ENCODE results near the gene CEP57. TPM values are rescaled to one million over a fixed set of nuclear protein-coding genes. Genes with fewer than 3 reads are reported as not detected.
"Not testable (repeated sequence)": the region's sequence is repeated elsewhere in the genome, so short reads cannot be mapped to it uniquely, and the experiment has no call there.

Gene CEP57
- total RNA-seq, 2 experiments from 2014 or later: 57.7 to 67.4 TPM

DNA sequence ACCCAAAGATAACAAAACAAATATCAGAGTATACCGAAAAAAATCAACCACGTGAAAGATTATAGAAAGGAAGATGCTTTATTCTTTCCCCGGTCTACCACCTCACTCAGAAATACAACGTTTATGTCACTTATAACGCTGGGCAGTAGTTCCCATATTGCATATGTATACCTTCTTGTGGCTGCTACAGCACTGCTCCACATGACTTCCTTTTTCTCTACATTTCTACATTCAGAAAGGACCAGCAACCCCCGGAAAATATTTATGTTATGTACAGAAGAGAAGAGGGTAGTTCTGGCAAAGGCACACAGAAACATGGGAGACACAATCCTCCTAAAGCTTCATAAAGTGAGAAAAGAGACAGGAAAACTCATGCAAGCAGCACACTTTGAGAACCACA lies 76.8 kb downstream of the CEP57 start:
- H3K4me1 ChIP-seq (ENCODE audit: insufficient read depth, low read length, poor library complexity, severe bottlenecking): no peaks in the 10 kb centered on the region
- CTCF ChIA-PET (ENCODE audit: unreplicated experiment): no interaction called here
- BruUV-seq (replicated peaks): no TSS peak
- no peak overlapping the region for H2AFZ ChIP-seq (ENCODE audit: low read length)
- H4K20me1 ChIP-seq (ENCODE audit: insufficient read depth, low read length): no peaks in the 10 kb centered on the region
- no peak overlapping the region for H3K4me3 ChIP-seq (ENCODE audit: low read depth, low read length, poor library complexity, severe bottlenecking)
- no peak for DNase-seq (ENCODE audit: low spot score)
- POLR2A ChIA-PET: no interaction called here
- H3K4me2 ChIP-seq (ENCODE audit: low read length): no peak overlapping the region
- no peaks in the 10 kb centered on the region for H3K36me3 ChIP-seq (ENCODE audit: insufficient read depth, low read length)
- H3K79me2 ChIP-seq (ENCODE audit: insufficient read depth, low read depth, low read length): no peaks in the 10 kb centered on the region
- no peaks in the 10 kb centered on the region for H3K9me2 ChIP-seq (ENCODE audit: insufficient read depth, low read length)
- H3K9me3 ChIP-seq (ENCODE audit: low read length): no peaks in the 10 kb centered on the region
- no peak overlapping the region for H3K27ac ChIP-seq (ENCODE audit: low read depth, low read length, poor library complexity, severe bottlenecking)
- intact Hi-C loops (cut with micrococcal nuclease; ENCODE audit: unreplicated experiment): no loop called here
- no peak for TF ChIP-seq EZH2phosphoT487 (IDR thresholded peaks at IDR 0.05; ENCODE audit: borderline replicate concordance, low read depth, low read length)
- TF ChIP-seq, protein P1, sequence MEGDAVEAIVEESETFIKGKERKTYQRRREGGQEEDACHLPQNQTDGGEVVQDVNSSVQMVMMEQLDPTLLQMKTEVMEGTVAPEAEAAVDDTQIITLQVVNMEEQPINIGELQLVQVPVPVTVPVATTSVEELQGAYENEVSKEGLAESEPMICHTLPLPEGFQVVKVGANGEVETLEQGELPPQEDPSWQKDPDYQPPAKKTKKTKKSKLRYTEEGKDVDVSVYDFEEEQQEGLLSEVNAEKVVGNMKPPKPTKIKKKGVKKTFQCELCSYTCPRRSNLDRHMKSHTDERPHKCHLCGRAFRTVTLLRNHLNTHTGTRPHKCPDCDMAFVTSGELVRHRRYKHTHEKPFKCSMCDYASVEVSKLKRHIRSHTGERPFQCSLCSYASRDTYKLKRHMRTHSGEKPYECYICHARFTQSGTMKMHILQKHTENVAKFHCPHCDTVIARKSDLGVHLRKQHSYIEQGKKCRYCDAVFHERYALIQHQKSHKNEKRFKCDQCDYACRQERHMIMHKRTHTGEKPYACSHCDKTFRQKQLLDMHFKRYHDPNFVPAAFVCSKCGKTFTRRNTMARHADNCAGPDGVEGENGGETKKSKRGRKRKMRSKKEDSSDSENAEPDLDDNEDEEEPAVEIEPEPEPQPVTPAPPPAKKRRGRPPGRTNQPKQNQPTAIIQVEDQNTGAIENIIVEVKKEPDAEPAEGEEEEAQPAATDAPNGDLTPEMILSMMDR (conservative IDR thresholded peaks at IDR 0.05; ENCODE audit: low read length): no peak

- POLR2A ChIA-PET; H3K4me1 ChIP-seq (ENCODE audit: insufficient read depth, low read length, poor library complexity, severe bottlenecking); BruUV-seq (replicated peaks); H3K4me2 ChIP-seq (ENCODE audit: low read length); H3K9me3 ChIP-seq (ENCODE audit: low read length); H3K79me2 ChIP-seq (ENCODE audit: insufficient read depth, low read depth, low read length); H3K36me3 ChIP-seq (ENCODE audit: insufficient read depth, low read length); H3K9me2 ChIP-seq (ENCODE audit: insufficient read depth, low read length); CTCF ChIA-PET (ENCODE audit: unreplicated experiment); H4K20me1 ChIP-seq (ENCODE audit: insufficient read depth, low read length); DNase-seq (ENCODE audit: low spot score); H3K4me3 ChIP-seq (ENCODE audit: low read depth, low read length, poor library complexity, severe bottlenecking); H3K27ac ChIP-seq (ENCODE audit: low read depth, low read length, poor library complexity, severe bottlenecking); intact Hi-C loops (cut with micrococcal nuclease; ENCODE audit: unreplicated experiment); H2AFZ ChIP-seq (ENCODE audit: low read length): not testable (repeated sequence)
Measured at GRCh38 chr11:95870877-95871276, 80.6 kb downstream of the CEP57 start.

GRCh38 chr11:95877291-95877690 lies 87.0 kb downstream of the CEP57 start:
- Histone ChIP-seq H3K36me3 (ENCODE audit: insufficient read depth, low read length) (no peaks in the 10 kb centered on the region), H3K9me2 (ENCODE audit: insufficient read depth, low read length) (no peaks in the 10 kb centered on the region), H4K20me1 (ENCODE audit: insufficient read depth, low read length) (no peaks in the 10 kb centered on the region), H3K79me2 (ENCODE audit: insufficient read depth, low read depth, low read length) (no peaks in the 10 kb centered on the region), H2AFZ (ENCODE audit: low read length) (no peak overlapping the region), H3K4me3 (ENCODE audit: low read depth, low read length, poor library complexity, severe bottlenecking) (no peak overlapping the region), H3K9me3 (ENCODE audit: low read length) (no peaks in the 10 kb centered on the region), H3K4me1 (ENCODE audit: insufficient read depth, low read length, poor library complexity, severe bottlenecking) (no peaks in the 10 kb centered on the region), H3K4me2 (ENCODE audit: low read length) (no peak overlapping the region), H3K27ac (ENCODE audit: low read depth, low read length, poor library complexity, severe bottlenecking) (no peak overlapping the region)
- intact Hi-C loops (cut with micrococcal nuclease; ENCODE audit: unreplicated experiment): no loop called here
- DNase-seq (ENCODE audit: low spot score): no peak
- no TSS peak for BruUV-seq (replicated peaks)
- ChIA-PET POLR2A (interaction anchor here (0.6 kb wide), 1 partner anchor 861 kb away, joined by 3 read pairs; no protein-coding TSS in a partner anchor), CTCF (ENCODE audit: unreplicated experiment) (no interaction called here)
- TF ChIP-seq EZH2phosphoT487 (IDR thresholded peaks at IDR 0.05; ENCODE audit: borderline replicate concordance, low read depth, low read length): no peak
- TF ChIP-seq, protein P1 (conservative IDR thresholded peaks at IDR 0.05; ENCODE audit: low read length): no peak

Small RNAs within 50 kb of the gene (small RNA-seq; reads per million reads assigned to genes)
- gene RNA5SP345: 4.4 reads per million, percentile 90 among the genes with 10 or more reads in this experiment

Other genes starting within 250 kb of the CEP57 start
- gene FAM76B, start 716 bp upstream of the CEP57 start, total RNA-seq (2014; rRNA removed; shearing (Covaris generic)): 38.8 and 40.9 TPM in 2 replicates
- gene FAM76B, start 716 bp upstream of the CEP57 start, total RNA-seq (2022): 53.7 and 57.7 TPM in 2 replicates
- 0.57 and 0.79 TPM in 2 replicates for gene MTMR2, start 133.6 kb downstream of the CEP57 start, total RNA-seq (2014; rRNA removed; shearing (Covaris generic))
- 11.4 and 13.0 TPM in 2 replicates for gene MTMR2, start 133.6 kb downstream of the CEP57 start, total RNA-seq (2022)